Measurements from ENCODE around the gene STAP1.

Gene STAP1

DNA sequence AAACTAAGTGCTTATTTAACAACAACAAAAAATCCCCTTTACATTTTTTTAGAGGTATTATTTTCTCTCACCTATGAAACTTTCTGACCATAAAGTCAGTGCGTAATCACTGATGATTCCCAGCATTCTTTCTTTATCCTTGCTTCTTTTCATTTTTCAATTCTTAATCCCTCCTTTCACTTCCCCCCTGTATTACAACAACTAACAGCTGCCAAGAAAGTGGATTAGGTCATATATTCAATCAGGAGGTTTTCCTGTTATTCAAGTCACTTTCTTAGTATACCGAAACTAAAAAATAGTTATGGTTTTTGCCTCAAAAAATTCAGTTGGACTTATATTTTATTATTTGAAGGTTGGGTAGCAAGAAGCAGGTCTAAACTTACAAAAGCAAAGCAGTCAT, 2.1 kb upstream of the STAP1 start:
- DNase-seq (ENCODE audit: low read depth) = no peak

DNA sequence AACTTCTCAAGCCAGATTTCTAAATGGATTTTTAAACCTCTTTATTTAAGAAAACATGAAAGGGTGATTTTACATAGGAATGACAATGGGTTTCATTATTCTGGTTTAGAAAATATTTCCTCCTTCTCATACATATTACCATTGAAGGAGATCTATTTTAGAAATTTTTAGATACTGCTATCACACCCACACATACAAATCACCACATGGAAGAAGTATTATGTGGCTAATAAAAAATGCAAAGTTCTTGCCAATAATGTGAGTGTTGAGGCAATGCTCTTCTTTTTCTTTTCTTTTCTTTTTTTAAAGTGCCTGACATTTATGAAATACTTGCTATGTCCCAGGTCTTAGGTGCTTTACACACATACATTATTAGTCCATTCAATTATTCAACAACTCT, 6.8 kb downstream of the STAP1 start:
- DNase-seq (ENCODE audit: low read depth) = no peak

DNA sequence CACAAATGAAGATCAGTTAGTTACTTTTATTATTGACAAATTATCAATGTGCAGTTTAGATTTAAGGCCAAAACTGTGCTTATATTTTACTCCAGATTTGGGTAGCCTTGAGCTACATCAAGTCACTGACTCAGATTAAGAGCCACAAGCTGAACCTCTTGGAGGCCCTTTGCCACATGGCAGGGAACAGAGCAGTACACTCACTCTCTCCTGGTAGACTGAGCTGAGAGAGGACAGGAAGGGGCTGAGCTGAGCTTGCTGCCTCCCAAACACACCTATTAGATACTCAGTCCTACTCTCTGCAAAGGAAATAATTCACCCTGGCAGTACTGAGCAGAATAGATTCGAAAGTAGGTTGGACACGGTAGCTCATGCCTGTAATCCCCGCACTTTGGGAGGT, 7.8 kb downstream of the STAP1 start:
- DNase-seq (ENCODE audit: low read depth) = no peak

DNA sequence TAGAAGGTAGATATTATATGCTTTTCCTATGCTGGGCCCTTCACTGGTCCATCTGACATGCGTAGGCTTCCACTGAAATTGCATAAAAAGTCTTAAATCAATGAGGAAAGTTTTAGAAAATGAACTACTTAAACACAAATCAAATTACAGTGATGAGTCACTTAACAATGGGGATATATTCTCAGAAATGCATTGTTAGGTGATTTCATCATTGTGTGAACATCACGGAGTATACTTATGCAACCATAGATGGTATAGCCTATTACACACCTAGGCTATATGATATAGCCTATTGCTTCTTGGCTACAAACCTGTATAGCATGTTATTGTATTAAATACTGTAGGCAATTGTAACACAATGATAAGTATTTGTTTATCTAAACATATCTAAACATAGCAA, 10.3 kb downstream of the STAP1 start:
- DNase-seq (ENCODE audit: low read depth) = no peak

DNA sequence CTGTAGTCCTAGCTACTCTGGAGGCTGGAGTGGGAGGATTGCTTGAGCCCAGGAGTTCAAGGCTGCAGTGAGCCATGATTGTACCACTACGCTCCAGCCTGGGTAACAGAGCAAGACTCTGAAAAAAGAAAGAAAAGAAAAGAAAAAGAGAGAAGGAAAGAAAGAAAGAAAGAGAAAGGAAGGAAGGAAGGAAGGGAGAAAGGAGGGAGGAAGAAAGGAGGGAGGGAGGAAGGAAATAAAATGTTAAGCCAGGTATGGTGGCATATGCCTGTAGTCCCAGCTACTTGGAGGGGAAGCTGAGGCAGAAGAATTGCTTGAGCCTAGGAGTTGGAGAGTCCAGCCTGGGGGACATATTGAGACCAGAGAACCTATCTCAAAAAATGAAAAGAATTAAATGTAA, 12.0 kb downstream of the STAP1 start:
- DNase-seq (ENCODE audit: low read depth) = no peak

DNA sequence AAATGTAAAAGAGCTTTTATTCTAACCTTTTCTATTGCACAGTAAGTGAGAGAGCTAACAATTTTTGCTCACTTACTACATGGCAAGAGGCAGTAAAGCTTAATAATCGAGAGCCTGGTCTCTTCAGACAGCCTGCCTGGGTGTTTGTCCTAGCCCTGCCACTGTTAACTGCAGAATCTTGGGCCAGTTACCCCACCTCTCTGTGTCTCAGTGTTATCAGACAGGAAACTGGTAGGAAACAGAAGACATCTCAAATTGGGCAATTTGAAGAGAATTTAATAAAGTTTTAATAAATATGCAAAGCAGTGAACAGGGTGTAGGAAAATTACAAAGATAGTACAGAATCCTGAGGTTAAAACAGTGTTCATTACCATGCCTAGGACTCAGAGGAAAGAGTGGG, 13.4 kb downstream of the STAP1 start:
- no peak for DNase-seq (ENCODE audit: low read depth)

DNA sequence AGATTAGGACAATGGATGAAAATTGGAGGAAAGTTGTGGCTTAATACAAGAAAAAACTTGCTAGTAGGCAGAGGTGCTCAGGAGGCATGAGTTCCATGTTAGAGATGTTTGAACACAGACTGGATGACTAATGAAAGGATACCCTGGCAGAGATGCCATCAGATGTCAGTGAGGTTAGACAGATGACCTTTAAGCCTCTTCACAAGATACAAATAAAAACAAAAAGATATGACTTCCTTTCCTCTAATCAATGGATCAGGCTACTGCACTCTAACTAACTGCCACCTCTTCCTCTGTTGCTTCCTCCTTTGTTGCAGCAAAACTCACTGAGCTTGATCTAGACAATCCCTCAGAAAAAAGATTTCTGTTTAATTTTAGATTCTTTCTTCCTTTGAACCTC, 14.7 kb downstream of the STAP1 start:
- DNase-seq (ENCODE audit: low read depth) = no peak

DNA sequence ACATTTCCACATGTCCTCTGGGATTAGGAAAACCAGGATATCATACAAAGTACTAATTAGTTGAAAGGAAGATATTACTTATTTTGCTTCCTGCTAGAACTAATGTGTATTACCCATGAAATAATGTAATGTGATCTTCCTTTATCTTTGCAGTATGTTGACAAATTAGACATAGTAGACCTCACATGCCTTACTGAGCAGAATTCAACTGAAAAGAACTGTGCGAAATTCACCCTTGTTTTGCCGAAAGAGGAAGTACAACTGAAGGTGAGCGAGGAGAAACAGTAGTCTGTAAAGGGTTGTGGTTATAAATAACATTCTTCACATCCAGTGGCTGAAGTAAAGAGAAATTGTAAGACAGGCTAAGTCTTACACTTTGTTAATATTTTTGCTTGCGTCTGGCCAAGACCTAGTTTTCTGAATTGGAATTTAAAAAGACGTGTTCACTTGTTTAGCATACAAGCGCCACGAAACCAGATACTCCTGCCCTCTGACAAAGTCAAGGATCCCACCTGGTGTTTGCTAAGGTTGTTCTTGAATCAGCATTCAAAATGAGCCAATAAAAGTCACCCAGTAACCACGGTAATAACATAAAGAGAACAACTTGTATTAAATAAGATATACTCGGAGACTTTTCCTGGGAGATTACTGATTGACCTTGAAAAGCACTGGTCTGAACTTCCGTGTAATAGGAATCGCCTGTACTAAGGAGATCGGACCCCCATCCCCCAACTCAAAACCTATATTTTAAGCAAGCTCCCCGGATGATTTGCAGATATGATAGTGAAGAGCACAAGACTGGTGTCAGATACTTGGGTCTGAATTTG, 16.9 kb downstream of the STAP1 start:
- no peak for DNase-seq (ENCODE audit: low read depth)

DNA sequence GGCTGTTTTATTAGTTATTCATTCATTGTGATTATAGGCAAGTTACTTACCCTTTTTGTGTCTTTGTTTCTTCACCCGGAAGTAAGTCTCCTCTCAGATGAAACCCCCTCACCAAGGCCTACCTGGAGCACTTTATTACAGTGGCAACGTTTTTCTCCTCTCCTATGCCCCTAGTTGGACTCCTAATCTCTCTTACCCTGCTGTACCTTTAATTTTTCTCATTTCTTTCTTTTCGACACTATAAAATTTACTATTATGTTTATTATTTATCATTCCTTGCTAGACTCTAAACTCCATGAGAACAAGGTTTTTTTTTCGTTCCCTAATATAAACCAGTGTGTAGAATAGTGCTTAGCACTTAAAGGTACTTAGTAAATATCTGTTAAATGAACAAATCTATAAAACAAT, 17.5 kb downstream of the STAP1 start:
- no peak for DNase-seq (ENCODE audit: low read depth)

DNA sequence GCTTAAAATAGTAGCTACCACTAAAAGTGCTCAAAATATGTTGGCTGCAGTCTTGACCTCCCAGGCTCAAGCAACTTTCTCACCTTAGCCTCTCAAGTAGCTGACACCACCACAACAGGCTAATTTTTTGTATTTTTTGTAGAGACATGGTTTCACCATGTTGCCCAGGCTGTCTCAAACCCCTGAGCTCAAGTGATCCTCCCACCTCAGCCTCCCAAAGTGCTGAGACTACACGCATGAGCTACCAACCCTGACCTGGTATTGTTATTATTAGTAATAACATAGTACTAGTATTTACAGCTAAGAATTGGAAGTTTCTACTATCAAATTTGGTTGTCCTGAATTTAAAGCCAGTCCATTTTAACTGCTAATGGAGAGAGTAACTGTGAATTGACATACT, 18.0 kb downstream of the STAP1 start:
- no peak for DNase-seq (ENCODE audit: low read depth)

DNA sequence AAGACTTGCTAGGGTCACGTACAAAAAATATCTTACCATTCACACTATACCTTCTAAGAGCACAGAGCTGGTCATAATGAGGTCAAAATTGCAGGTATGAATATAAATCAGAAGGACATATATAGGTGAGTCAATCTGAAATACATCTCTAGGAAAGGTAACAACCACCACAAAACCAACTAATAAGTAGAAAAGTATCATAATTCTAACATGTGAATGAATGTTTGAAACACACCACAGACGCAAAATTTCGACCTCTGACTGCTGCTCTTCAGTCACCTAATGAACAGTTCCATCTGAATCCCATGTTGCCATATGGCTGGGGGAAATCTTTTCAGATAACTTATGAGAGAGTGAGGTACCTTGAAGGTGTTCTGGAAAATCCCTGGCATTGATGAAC, 22.1 kb downstream of the STAP1 start:
- DNase-seq (ENCODE audit: low read depth) = no peak

DNA sequence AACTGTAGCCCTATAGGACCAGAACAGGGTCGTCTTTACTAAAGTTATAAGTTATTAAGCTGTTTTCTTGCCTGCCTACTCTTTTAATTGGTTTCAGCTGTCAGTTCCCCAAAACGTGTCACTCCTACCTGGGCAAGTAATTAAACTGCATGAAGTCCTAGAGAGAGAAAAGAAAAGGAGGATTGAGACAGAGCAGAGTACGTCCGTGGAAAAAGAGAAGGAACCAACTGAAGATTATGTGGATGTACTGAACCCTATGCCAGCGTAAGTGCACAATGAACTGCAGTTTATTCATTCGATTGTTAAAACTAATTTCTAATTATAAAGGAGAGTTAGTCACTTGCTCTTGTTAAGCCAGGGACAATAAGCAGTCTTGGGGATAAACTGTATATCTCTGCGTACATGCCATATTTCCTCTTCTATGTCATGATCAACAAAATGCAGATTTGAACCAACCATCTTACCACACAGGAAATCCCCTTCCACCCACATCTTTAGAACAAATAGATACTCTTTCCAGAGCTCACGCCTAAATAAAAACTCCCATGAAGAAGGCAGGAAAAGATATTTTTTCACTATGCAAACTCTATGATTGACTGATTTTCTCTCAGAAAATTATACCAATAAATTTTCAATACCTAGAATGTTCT, 22.8 kb downstream of the STAP1 start:
- no peak for DNase-seq (ENCODE audit: low read depth)

DNA sequence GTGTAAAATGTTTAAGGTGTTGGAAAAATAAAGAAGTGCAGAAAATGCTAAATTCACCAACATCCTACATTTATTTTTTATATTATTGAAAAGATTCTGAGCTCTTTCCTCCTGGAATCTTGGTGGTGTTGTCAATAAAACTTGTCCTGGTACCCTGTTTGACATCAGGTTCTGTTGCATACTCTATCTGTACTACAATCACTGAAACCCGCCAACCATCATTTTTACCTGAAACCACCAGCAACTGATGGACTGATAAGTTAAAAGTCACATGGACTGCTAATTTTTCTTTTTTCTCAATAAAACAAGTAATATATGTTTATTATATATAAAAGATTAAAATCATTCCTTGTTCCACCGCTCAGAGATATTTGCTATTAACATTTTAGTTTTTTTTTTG, 23.4 kb downstream of the STAP1 start:
- no peak for DNase-seq (ENCODE audit: low read depth)

DNA sequence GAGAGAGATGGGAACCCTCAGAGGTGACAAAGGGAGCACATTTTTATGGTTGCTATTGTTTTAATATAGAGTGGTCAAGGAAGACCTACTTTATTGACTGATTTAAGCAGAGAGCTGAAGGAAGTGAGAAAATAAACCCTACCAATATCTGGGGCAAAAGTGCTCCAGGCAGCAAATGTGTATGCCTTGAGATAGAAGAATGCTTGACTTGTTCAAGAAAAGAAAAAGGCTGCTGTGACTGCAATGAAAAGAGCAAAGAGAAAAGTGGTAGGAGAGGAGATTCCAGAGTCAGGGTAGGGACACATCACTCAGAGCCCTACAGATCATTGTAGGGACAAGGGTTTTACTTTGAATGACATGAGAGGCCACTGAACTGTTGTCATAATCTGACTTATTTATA, 26.0 kb downstream of the STAP1 start:
- DNase-seq (ENCODE audit: low read depth) = no peak

DNA sequence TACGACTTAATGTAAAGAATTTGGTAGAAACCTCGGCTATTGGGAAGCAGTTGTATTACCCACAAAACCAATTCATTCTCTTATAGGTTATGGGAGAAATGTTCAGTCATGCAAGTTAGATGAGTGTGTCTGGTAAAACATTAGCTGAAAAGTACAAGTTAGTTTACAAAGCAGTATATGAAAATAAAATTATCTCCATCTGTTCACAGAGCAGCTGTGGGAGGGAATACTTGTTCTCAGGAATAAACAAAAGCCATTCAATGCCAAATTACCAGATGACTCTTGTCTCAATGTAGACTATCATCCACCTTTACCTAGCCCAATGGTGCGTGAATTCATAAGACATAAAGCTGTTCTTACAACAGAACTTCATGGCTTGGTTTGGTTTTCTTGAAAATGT, 28.6 kb downstream of the STAP1 start:
- no peak for DNase-seq (ENCODE audit: low read depth)

DNA sequence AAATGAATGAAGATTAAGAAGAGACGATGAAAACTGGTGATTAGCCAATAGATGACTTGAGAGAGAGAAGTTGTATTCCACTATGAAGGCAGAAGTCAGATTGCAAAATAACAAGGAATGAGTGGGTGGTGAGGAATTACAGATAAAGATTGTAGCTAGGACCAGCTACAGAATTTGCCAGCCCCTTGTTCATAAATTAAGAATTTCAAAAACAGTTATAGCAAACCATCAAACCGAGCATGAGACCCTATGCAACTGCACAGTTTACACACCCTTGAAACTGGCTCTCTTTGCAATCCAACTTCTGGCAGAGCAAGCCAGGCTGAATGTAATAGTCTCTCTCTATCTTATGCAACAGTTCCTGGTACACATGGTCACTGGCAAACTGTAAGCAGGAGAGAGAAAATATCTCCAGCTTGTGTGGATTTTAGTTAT, 35.2 kb downstream of the STAP1 start:
- DNase-seq (ENCODE audit: low read depth) = no peak

DNA sequence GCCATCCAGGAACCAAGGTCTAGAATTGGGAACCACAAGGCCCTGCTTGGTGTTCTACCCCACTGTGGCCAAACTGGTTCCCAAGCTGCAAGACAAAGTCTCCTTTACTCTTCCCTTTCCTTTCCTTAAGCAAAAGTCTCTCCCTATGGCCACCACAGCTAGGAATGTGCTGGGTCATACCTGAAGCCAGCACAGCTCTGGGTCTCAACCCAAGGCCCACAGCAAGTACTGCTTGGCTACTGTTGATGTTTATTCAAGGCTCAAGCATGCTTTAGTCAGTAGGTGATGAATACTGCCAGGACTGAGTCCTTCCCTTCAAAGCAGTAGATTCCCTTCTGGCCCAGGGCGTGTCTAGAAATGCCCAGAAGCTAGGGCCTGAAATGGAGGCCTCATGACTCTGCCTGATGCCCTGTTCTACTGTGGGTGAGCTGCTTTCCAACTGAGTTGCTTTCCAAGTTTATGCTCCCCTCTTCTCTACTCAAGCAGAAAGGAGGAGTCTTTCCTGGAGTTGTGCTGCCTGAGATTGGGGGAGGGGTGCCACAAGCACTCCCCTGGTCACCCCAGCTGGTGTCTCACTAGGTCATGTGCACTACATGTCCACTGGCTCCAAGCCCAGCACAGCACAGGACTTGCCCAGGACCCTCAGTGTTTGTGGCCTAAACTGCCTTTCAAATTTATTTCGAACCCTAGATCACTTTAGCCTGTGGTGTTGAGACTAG, 44.9 kb downstream of the STAP1 start:
- DNase-seq (ENCODE audit: low read depth) = no peak

DNA sequence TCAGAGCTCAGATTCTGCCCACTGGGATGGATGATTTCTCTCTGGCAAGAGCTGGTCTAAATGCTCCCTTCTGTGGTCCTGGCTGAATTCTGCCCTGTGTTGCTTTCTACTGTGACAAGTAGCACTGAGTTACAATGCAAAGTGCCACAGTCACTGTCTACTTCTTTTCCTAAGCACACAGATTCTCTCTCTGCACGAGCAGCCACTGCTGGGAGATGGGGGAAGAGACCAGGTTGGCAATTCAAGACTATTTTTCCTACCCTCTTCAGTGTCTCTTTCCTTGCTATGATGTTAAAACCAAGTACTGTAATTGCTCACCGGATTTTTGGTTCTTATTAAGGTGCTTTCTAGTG, 45.5 kb downstream of the STAP1 start:
- no peak for DNase-seq (ENCODE audit: low read depth)

DNA sequence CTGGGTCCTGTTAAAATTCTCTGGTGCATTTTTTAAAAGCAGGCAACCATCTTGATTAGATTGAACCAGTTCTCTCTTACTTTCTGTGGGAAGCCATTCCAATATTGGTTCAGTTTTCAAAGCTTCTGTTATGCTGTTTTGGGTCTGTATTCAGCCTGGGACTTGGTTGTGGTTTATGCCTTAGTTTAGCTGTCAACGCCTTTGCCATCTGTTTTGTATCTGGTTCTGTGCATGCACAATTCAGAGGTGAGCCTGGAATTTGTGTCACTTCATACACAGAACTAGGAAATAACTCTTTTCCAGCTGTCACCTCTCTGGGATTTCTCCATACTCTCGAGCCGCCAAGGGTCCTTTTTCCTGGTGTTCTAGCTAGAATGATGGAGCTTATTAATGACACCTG, 46.2 kb downstream of the STAP1 start:
- DNase-seq (ENCODE audit: low read depth) = no peak

DNA sequence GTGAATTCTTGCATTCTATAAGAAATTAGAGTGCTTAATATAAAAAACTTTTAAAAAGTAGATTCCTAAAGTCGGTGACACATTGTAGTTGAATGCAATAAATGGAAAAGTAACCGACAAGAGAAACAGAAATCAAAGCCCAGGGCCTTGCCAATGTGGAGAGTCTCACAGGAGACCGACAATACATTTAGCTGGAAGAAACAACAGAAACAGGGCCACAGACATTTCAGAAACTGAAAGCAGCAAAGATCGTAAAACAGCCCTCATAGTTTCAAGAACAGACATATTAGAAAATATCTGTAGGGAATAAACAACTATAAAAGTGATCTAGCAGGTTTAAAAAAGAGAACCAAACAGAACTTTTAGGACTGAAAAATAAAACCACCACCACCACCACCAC, 49.5 kb downstream of the STAP1 start:
- no peak for DNase-seq (ENCODE audit: low read depth)

DNA sequence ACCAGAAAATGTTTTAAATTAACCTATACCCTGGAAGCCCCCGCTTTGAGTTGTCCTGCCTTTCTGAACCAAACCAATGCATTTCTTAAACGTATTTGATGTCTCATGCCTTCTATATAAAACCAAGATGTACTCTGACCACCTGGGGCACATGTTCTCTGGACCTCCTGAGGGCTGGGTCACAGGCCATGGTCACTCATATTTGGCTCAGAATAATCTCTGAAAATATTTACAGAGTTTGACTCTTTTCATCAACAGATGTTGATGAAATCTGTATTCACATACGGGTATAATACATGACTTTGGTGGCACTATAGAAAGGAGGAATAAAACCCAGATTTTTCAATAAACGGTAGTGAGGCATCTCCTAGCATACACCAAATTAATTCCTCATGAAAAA, 55.7 kb downstream of the STAP1 start:
- no peak for DNase-seq (ENCODE audit: low read depth)

DNA sequence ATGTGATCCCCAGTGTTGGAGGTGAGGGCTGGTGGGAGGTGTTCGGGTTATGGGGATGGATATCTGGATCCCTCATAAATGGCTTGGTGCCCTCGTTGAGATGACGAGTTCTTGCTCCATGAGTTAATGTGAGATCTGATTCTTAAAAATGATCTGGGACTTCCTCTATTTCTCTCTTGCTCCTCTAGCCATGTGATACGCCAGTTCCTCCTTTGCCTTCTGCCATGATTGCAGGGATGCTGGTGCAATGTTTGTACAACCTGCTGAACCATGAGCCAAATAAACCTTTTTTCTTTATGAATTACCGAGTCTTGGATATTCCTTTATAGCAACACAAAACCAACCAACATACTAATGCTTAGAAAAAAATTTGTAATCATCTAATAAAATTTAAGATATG, 56.6 kb downstream of the STAP1 start:
- no peak for DNase-seq (ENCODE audit: low read depth)

DNA sequence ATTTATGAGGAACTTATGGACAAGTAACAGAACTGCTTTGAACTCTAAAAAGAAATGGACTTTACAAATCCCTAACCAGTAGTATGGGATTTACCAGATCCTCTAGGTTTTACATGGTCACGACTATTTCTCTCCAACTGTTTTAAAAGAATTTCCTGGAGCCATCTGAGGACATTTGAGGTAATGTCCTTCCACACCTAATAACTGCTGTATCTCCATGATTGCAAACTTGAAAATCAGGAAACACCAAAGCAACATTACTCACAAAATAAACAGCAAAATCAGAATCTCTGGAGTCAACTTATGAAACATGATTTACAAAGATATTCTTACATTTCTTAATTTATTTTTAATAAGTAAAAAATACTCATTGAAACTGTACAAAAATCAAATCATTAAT, 58.0 kb downstream of the STAP1 start:
- no peak for DNase-seq (ENCODE audit: low read depth)
